Liver (tissue), 9 donors: ENCODE data around the gene HFM1. TPM values are rescaled to one million over a fixed set of nuclear protein-coding genes. Genes with fewer than 3 reads are reported as not detected.

Experiments
- DNase-seq: peaks from one replicate; pipeline ENCODE4 v3.0.0-alpha.2; 2017; ENCODE audit warnings: low spot score
- H3K27ac ChIP-seq, 2 donors: one replicate each; pipeline ENCODE4 v1.7.0; 2013; ENCODE audit warnings: inconsistent platforms in 2 of 2, low read length in 2 of 2, control low read depth in 1 of 2, low read depth in 1 of 2, mild to moderate bottlenecking in 1 of 2
- H3K27me3 ChIP-seq, 4 donors: one replicate each; pipeline versions ENCODE4 v1.6.1 to v1.7.0; 2013; ENCODE audit warnings: low read length in 3 of 4, inconsistent platforms in 1 of 4, mild to moderate bottlenecking in 1 of 4, moderate library complexity in 1 of 4; ENCODE audit not compliant: control insufficient read depth in 4 of 4, insufficient read depth in 4 of 4
- H3K36me3 ChIP-seq, 4 donors: one replicate each; pipeline versions ENCODE4 v1.6.1 to v1.7.0; 2013; ENCODE audit warnings: low read length in 3 of 4, mild to moderate bottlenecking in 3 of 4, low read depth in 1 of 4, moderate library complexity in 1 of 4; ENCODE audit not compliant: control insufficient read depth in 4 of 4, insufficient read depth in 3 of 4
- H3K4me1 ChIP-seq, 4 donors: one replicate each; pipeline versions ENCODE4 v1.6.1 to v1.7.0; 2013; ENCODE audit warnings: low read length in 3 of 4, mild to moderate bottlenecking in 3 of 4, moderate library complexity in 1 of 4; ENCODE audit not compliant: control insufficient read depth in 4 of 4, insufficient read depth in 4 of 4
- H3K4me3 ChIP-seq, 3 donors: one replicate each; pipeline versions ENCODE4 v1.6.1 to v1.7.0; 2013; ENCODE audit warnings: low read length in 3 of 3, control low read depth in 1 of 3, low read depth in 1 of 3, mild to moderate bottlenecking in 1 of 3
- H3K9ac ChIP-seq, 2 donors: one replicate each; pipeline ENCODE4 v1.7.0; 2013; ENCODE audit warnings: low read length in 2 of 2, mild to moderate bottlenecking in 2 of 2, moderate library complexity in 2 of 2, control low read depth in 1 of 2, low read depth in 1 of 2
- H3K9me3 ChIP-seq, 4 donors: one replicate each; pipeline versions ENCODE4 v1.6.1 to v1.7.0; 2013; ENCODE audit warnings: low read length in 3 of 4; ENCODE audit not compliant: control insufficient read depth in 4 of 4
- ATF3 ChIP-seq: IDR thresholded peaks from 2 replicates; pipeline ENCODE4 v1.6.1; 2016; ENCODE audit warnings: antibody characterized with exemption
- CTCF ChIP-seq: fragments of 150-350 bp; IDR thresholded peaks from 2 replicates; pipeline ENCODE4 v1.5.1; 2017; ENCODE audit warnings: improper control_type of control experiment, low read depth, low read length; ENCODE audit not compliant: missing input control
- EGR1 ChIP-seq, 2 donors: IDR thresholded peaks; 2 replicates each; pipeline ENCODE4 v1.6.1; 2016 to 2018; ENCODE audit warnings: antibody characterized with exemption in 2 of 2, low read depth in 2 of 2
- FOXA1 ChIP-seq: IDR thresholded peaks from 2 replicates; pipeline ENCODE4 v1.6.1; 2016; ENCODE audit warnings: antibody characterized with exemption
- HNF4A ChIP-seq, 2 donors: conservative IDR thresholded peaks; 2 replicates each; pipeline ENCODE4 v1.6.1; 2016; ENCODE audit warnings: antibody characterized with exemption in 2 of 2, mild to moderate bottlenecking in 2 of 2
- MAX ChIP-seq: IDR thresholded peaks from 2 replicates; pipeline ENCODE4 v1.6.1; 2016; ENCODE audit warnings: antibody characterized with exemption
- NR2F2 ChIP-seq: IDR thresholded peaks from 2 replicates; pipeline ENCODE4 v1.6.1; 2016; ENCODE audit warnings: antibody characterized with exemption
- RAD21 ChIP-seq, 2 donors: IDR thresholded peaks; 2 replicates each; pipeline ENCODE4 v1.6.1; 2016; ENCODE audit warnings: antibody characterized with exemption in 2 of 2, mild to moderate bottlenecking in 2 of 2
- RXRA ChIP-seq, 2 donors: IDR thresholded peaks; 2 replicates each; pipeline ENCODE4 v1.6.1; 2017 to 2018; ENCODE audit warnings: antibody characterized with exemption in 2 of 2, mild to moderate bottlenecking in 1 of 2
- TAF1 ChIP-seq: conservative IDR thresholded peaks from 2 replicates; pipeline ENCODE4 v1.6.1; 2016; ENCODE audit warnings: antibody characterized with exemption, mild to moderate bottlenecking
- YY1 ChIP-seq: IDR thresholded peaks from 2 replicates; pipeline ENCODE4 v1.6.1; 2016; ENCODE audit warnings: antibody characterized with exemption, mild to moderate bottlenecking
- ZBTB33 ChIP-seq: IDR thresholded peaks from 2 replicates; pipeline ENCODE4 v1.6.1; 2016; ENCODE audit warnings: antibody characterized with exemption
- WGBS: extraction: QIAGEN DNeasy Blood & Tissue Kit; methylation state at CpG from one replicate; pipeline ENCODE4 v1.1.7; 2013; 5-methylcytosine and 5-hydroxymethylcytosine counted together
- polyA plus RNA-seq, 2 donors: library from polyadenylated mRNA; stranded (reverse) in 1 of 2; unstranded in 1 of 2; fragments of 200-250 nt in 1 of 2; fragments of >200 nt in 1 of 2; fragmentation: Nextera tagmentation in 1 of 2; extraction: Ambion mirVana in 1 of 2; gene quantifications; one replicate each; pipeline versions ENCODE4 v1.2.1 to v1.2.3, GENCODE V29; 2013 to 2015
- total RNA-seq, 2 donors: library from RNA; depleted of rRNA; stranded (reverse); fragments of >200 nt; gene quantifications; one replicate each; pipeline ENCODE4 v1.2.3, GENCODE V29; 2014
- donor health status: healthy.
- donor health status: healthy.
- donor health status: healthy.
- donor health status: healthy.
- donor health status: healthy.

Gene HFM1
- total and polyA plus RNA-seq, 4 donors: 0.01 to 2.8 (median 0.29) TPM

- WGBS: 34% methylated on average over 3 of the region's 3 CpGs
Measured at GRCh38 chr1:91402023-91402422, 2.6 kb downstream of the HFM1 start.

GRCh38 chr1:91400133-91400725, 4.4 kb downstream of the HFM1 start:
- Histone ChIP-seq H3K27me3 (peaks cover 0 to 2% (median 0%) of the 10 kb centered on the region in 4 donors), H3K4me1 (peaks cover 6 to 11% (median 7%) of the 10 kb centered on the region in 4 donors), H3K9me3 (no peaks in the 10 kb centered on the region), H3K36me3 (no peaks in the 10 kb centered on the region), H3K27ac (no peak overlapping the region), H3K4me3 (no peak overlapping the region), H3K9ac (no peak overlapping the region)
- DNase-seq: no peak
- TF ChIP-seq RXRA (IDR thresholded peaks at IDR 0.05): no peak
- 89% methylated on average over 6 of the region's 6 CpGs for WGBS

More at GRCh38 chr1:91402023-91402422, 2.6 kb downstream of the HFM1 start:
- peaks cover 6 to 11% (median 7%) of the 10 kb centered on the region in 4 donors for H3K4me1 ChIP-seq
- H3K9ac ChIP-seq: no peak overlapping the region
- DNase-seq: no peak
- TF ChIP-seq RXRA (IDR thresholded peaks at IDR 0.05) (no peak), YY1 (no peak), CTCF (peak; percentile 29), ATF3 (no peak), ZBTB33 (no peak), HNF4A (conservative IDR thresholded peaks at IDR 0.05) (no peak), EGR1 (IDR thresholded peaks at IDR 0.05; ENCODE audit: low read depth in 2 of 2) (no peak), RAD21 (IDR thresholded peaks at IDR 0.05) (peak; percentile 61 to 70)
- no peak overlapping the region for H3K4me3 ChIP-seq
- H3K36me3 ChIP-seq: no peaks in the 10 kb centered on the region
- H3K27ac ChIP-seq: no peak overlapping the region
- peaks cover 0 to 5% (median 0%) of the 10 kb centered on the region in 4 donors for H3K27me3 ChIP-seq
- H3K9me3 ChIP-seq: no peaks in the 10 kb centered on the region

- H3K27ac ChIP-seq: no peak overlapping the region
- DNase-seq: no peak
- 77% methylated on average over 1 of the region's 1 CpG for WGBS
- TF ChIP-seq HNF4A (conservative IDR thresholded peaks at IDR 0.05) (no peak), ZBTB33 (no peak), RXRA (IDR thresholded peaks at IDR 0.05) (no peak), CTCF (no peak), RAD21 (IDR thresholded peaks at IDR 0.05) (no peak), FOXA1 (no peak), MAX (no peak), NR2F2 (no peak), TAF1 (no peak), ATF3 (no peak), EGR1 (IDR thresholded peaks at IDR 0.05; ENCODE audit: low read depth in 2 of 2) (no peak)
- H3K4me1 ChIP-seq: no peaks in the 10 kb centered on the region
- H3K9me3 ChIP-seq: no peaks in the 10 kb centered on the region
- H3K27me3 ChIP-seq: no peaks in the 10 kb centered on the region
- H3K9ac ChIP-seq: no peak overlapping the region
- H3K36me3 ChIP-seq: no peaks in the 10 kb centered on the region
- no peak overlapping the region for H3K4me3 ChIP-seq
Measured at GRCh38 chr1:91398291-91398690, 6.3 kb downstream of the HFM1 start.
